GM18907 (cell line): Measurements from ENCODE around the gene SLC30A2.

Source experiments
- ATAC-seq: cut with Tn5 transposase; IDR thresholded peaks from one replicate; pipeline ENCODE4 v1.9.1; 2021; ENCODE audit warnings: mild to moderate bottlenecking, moderate library complexity; ENCODE audit not compliant: unreplicated experiment

The SLC30A2 gene

GRCh38 chr1:26070963-26071342 is 25.0 kb upstream of the SLC30A2 start:
- ATAC-seq: no peak

GRCh38 chr1:26070296-26070962 is 24.5 kb upstream of the SLC30A2 start:
- no peak for ATAC-seq

GRCh38 chr1:26069941-26070295 is 24.0 kb upstream of the SLC30A2 start:
- no peak for ATAC-seq

GRCh38 chr1:26067432-26067911 is 21.6 kb upstream of the SLC30A2 start, which contains the start of gene TRIM63:
Gene TRIM63 (minus strand): TSS chr1:26067630. CDS start chr1:26067494, 136 bp downstream.
- no peak for ATAC-seq

GRCh38 chr1:26066857-26067256 is 20.9 kb upstream of the SLC30A2 start:
- no peak for ATAC-seq

- no peak for ATAC-seq
Observed at GRCh38 chr1:26066160-26066559, 20.2 kb upstream of the SLC30A2 start.

- no peak for ATAC-seq
Observed at GRCh38 chr1:26064553-26064952, 18.6 kb upstream of the SLC30A2 start.

- ATAC-seq: no peak
Observed at GRCh38 chr1:26060832-26061574, 15.1 kb upstream of the SLC30A2 start.

GRCh38 chr1:26059906-26060305 is 14.0 kb upstream of the SLC30A2 start:
- ATAC-seq: no peak

- no peak for ATAC-seq
Observed at GRCh38 chr1:26058052-26058595, 12.2 kb upstream of the SLC30A2 start.

- no peak for ATAC-seq
Observed at GRCh38 chr1:26057189-26057588, 11.3 kb upstream of the SLC30A2 start.

GRCh38 chr1:26055041-26055440 is 9.1 kb upstream of the SLC30A2 start:
- no peak for ATAC-seq

- ATAC-seq: no peak
Observed at GRCh38 chr1:26053718-26054560, 8.0 kb upstream of the SLC30A2 start.

- ATAC-seq: no peak
Observed at GRCh38 chr1:26050248-26050640, 4.3 kb upstream of the SLC30A2 start.

GRCh38 chr1:26049531-26050247 is 3.8 kb upstream of the SLC30A2 start:
- no peak for ATAC-seq

GRCh38 chr1:26047278-26047874 is 1.5 kb upstream of the SLC30A2 start:
- no peak for ATAC-seq

- ATAC-seq: no peak
Observed at GRCh38 chr1:26046246-26047095, 553 bp upstream of the SLC30A2 start.

- ATAC-seq: no peak
Observed at GRCh38 chr1:26044971-26045721, 772 bp downstream of the SLC30A2 start.

GRCh38 chr1:26044414-26044813 is 1.5 kb downstream of the SLC30A2 start:
- ATAC-seq: no peak
